ENCODE data around the gene FBXW4. TPM values are rescaled to one million over a fixed set of nuclear protein-coding genes. Genes with fewer than 3 reads are reported as not detected.

Gene FBXW4
- total and polyA plus RNA-seq, 2 donors (not counting 1 experiment from before 2014, with no cell fraction given): 32.7 to 60.8 TPM

DNA sequence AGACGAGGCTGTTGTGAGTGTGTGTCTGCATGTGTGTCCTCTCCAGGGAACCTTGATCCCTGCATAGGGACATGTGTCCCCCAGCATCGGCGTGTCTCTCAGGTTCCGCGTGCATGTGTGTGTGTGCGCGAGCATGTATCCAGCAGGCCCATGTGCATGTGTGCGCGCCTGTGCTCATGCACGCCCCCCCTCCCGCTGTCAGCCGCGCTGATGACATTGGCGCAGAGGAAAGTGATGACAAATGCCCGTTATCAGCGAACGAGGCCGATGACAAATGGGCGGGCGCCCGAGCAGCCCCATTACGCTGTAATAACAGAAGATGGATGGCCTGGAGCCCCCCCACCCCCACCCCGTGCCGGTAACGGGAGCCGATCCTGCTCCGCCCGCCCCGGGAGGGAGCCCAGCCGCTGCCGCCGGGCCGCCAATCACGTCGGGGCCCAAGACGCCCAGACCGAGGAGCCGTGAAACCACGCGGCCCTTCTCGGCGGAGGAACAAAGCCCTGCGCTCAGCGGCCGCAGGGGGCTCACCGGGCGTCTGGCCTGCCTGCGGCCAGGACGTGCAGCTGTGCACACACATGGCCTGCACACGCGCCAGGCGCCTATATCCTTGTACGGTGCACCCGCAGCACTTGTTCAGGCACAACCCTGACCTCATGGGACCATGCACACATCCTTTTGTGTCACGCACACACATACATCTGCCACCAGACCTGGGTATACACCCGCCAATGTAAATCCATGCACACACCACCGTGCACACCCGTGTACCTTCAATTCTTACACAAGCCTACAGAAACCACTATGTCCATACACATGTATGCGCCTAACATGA is 128.4 kb downstream of the FBXW4 start:
- DNase-seq (ENCODE audit: low read depth in 2 of 2): peak in 1 of 2 donors; percentile 31
- H3K4me1 ChIP-seq (ENCODE audit: control insufficient read depth, extremely low read depth, insufficient read depth, low read length): peaks cover 6% of the 10 kb centered on the region
- H3K27me3 ChIP-seq (ENCODE audit: control insufficient read depth, insufficient read depth, low read length): peaks cover 23% of the 10 kb centered on the region
- H3K27ac ChIP-seq (ENCODE audit: insufficient read depth, low read length): no peak overlapping the region
- no peaks in the 10 kb centered on the region for H4K20me1 ChIP-seq (ENCODE audit: control insufficient read depth, extremely low read depth, insufficient read depth, low read length)
- TF ChIP-seq, protein P1, sequence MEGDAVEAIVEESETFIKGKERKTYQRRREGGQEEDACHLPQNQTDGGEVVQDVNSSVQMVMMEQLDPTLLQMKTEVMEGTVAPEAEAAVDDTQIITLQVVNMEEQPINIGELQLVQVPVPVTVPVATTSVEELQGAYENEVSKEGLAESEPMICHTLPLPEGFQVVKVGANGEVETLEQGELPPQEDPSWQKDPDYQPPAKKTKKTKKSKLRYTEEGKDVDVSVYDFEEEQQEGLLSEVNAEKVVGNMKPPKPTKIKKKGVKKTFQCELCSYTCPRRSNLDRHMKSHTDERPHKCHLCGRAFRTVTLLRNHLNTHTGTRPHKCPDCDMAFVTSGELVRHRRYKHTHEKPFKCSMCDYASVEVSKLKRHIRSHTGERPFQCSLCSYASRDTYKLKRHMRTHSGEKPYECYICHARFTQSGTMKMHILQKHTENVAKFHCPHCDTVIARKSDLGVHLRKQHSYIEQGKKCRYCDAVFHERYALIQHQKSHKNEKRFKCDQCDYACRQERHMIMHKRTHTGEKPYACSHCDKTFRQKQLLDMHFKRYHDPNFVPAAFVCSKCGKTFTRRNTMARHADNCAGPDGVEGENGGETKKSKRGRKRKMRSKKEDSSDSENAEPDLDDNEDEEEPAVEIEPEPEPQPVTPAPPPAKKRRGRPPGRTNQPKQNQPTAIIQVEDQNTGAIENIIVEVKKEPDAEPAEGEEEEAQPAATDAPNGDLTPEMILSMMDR (conservative IDR thresholded peaks at IDR 0.05 in 1 of 2, IDR thresholded peaks at IDR 0.05 in 1 of 2; ENCODE audit: low read depth in 1 of 2, low read length in 2 of 2): no peak
- TF ChIP-seq EZH2 (IDR thresholded peaks at IDR 0.05; ENCODE audit: low read length, missing control alignments): peak; percentile 80
- H3K9me3 ChIP-seq (ENCODE audit: control insufficient read depth, insufficient read depth, low read depth, low read length): no peaks in the 10 kb centered on the region
- no peaks in the 10 kb centered on the region for H3K36me3 ChIP-seq (ENCODE audit: control insufficient read depth, insufficient read depth, low read length)
- H3K9ac ChIP-seq (ENCODE audit: insufficient read depth, low read length): peak overlapping the region; percentile 5
- H3K79me2 ChIP-seq (ENCODE audit: control insufficient read depth, insufficient read depth, low read length): no peaks in the 10 kb centered on the region
- H2AFZ ChIP-seq (ENCODE audit: low read length): peak overlapping the region; percentile 7
- peak overlapping the region; percentile 5 for H3K4me2 ChIP-seq (ENCODE audit: extremely low read depth, insufficient read depth, low read length)
- H3K4me3 ChIP-seq (replicated peaks in 1 of 4; ENCODE audit: control extremely low read depth in 1 of 4, insufficient read depth in 1 of 4, low read depth in 3 of 4, low read length in 4 of 4): peak overlapping the region in 1 of 4 experiments; percentile 20

DNA sequence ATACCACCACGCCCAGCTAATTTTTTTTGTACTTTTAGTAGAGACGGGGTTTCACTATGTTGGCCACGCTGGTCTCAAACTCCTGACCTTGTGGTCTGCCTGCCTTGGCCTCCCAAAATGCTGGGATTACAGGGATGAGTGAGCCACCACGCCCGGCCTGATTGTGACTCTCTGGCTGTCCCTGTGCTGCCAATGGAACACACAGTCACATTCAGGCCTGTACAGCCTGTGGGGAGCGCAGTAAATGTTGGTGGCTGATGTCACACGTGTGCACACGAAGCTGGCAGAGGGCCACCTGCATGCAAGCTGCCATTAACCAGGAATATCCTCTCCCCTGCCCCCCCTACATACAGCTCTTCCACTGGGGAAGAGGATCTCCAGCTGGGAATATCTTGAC is 129.0 kb downstream of the FBXW4 start:
- Histone ChIP-seq H3K9me3 (ENCODE audit: control insufficient read depth, insufficient read depth, low read depth, low read length) (no peaks in the 10 kb centered on the region), H3K27me3 (ENCODE audit: control insufficient read depth, insufficient read depth, low read length) (peaks cover 23% of the 10 kb centered on the region), H3K36me3 (ENCODE audit: control insufficient read depth, insufficient read depth, low read length) (no peaks in the 10 kb centered on the region), H2AFZ (ENCODE audit: low read length) (no peak overlapping the region), H3K79me2 (ENCODE audit: control insufficient read depth, insufficient read depth, low read length) (no peaks in the 10 kb centered on the region), H3K4me3 (replicated peaks in 1 of 4; ENCODE audit: control extremely low read depth in 1 of 4, insufficient read depth in 1 of 4, low read depth in 3 of 4, low read length in 4 of 4) (no peak overlapping the region), H3K4me1 (ENCODE audit: control insufficient read depth, extremely low read depth, insufficient read depth, low read length) (peaks cover 5% of the 10 kb centered on the region), H3K4me2 (ENCODE audit: extremely low read depth, insufficient read depth, low read length) (no peak overlapping the region), H3K9ac (ENCODE audit: insufficient read depth, low read length) (no peak overlapping the region), H3K27ac (ENCODE audit: insufficient read depth, low read length) (no peak overlapping the region), H4K20me1 (ENCODE audit: control insufficient read depth, extremely low read depth, insufficient read depth, low read length) (no peaks in the 10 kb centered on the region)
- peak; percentile 64 for TF ChIP-seq EZH2 (IDR thresholded peaks at IDR 0.05; ENCODE audit: low read length, missing control alignments)
- TF ChIP-seq, protein P1 (conservative IDR thresholded peaks at IDR 0.05 in 1 of 2, IDR thresholded peaks at IDR 0.05 in 1 of 2; ENCODE audit: low read depth in 1 of 2, low read length in 2 of 2): no peak
- no peak for DNase-seq (ENCODE audit: low read depth in 2 of 2)

DNA sequence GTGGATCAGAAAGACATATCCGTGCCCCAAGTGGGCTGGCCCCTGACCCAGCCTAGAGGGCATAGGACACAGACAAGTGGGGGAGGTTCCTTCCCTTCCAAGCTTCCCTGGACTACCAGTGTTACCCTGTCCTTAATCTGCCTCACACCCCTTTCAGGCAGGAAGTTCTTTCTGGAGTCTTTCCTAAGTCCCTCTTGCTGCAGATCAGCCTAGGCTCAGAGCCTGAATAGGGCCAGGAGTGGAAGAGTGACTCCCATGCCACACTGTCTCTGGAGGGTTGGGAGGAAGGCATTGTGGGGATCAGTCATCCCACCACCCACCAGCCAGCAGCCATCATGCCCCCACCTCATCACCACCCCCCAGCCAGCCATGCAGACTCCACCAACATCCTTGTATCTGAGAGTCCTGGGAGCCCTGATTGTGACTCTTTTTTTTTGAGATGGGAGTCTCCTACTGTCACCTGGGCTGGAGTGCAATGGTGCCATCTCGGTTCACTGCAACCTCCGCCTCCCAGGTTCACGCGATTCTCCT is 129.5 kb downstream of the FBXW4 start:
- Histone ChIP-seq H3K4me3 (replicated peaks in 1 of 4; ENCODE audit: control extremely low read depth in 1 of 4, insufficient read depth in 1 of 4, low read depth in 3 of 4, low read length in 4 of 4) (no peak overlapping the region), H3K36me3 (ENCODE audit: control insufficient read depth, insufficient read depth, low read length) (no peaks in the 10 kb centered on the region), H3K27me3 (ENCODE audit: control insufficient read depth, insufficient read depth, low read length) (peaks cover 23% of the 10 kb centered on the region)

More for the DNA sequence above, 129.5 kb downstream of the FBXW4 start:
- Histone ChIP-seq H4K20me1 (ENCODE audit: control insufficient read depth, extremely low read depth, insufficient read depth, low read length) (no peaks in the 10 kb centered on the region), H3K9me3 (ENCODE audit: control insufficient read depth, insufficient read depth, low read depth, low read length) (no peaks in the 10 kb centered on the region), H3K27ac (ENCODE audit: insufficient read depth, low read length) (no peak overlapping the region), H3K4me2 (ENCODE audit: extremely low read depth, insufficient read depth, low read length) (no peak overlapping the region), H3K9ac (ENCODE audit: insufficient read depth, low read length) (no peak overlapping the region), H3K4me1 (ENCODE audit: control insufficient read depth, extremely low read depth, insufficient read depth, low read length) (peaks cover 2% of the 10 kb centered on the region), H2AFZ (ENCODE audit: low read length) (no peak overlapping the region), H3K79me2 (ENCODE audit: control insufficient read depth, insufficient read depth, low read length) (no peaks in the 10 kb centered on the region)
- DNase-seq (ENCODE audit: low read depth in 2 of 2): no peak
- TF ChIP-seq, protein P1 (conservative IDR thresholded peaks at IDR 0.05 in 1 of 2, IDR thresholded peaks at IDR 0.05 in 1 of 2; ENCODE audit: low read depth in 1 of 2, low read length in 2 of 2): no peak
- TF ChIP-seq EZH2 (IDR thresholded peaks at IDR 0.05; ENCODE audit: low read length, missing control alignments): no peak
